GM12892 (cell line): ENCODE data around the gene VASP.

ENCODE experiments used
- DNase-seq: peaks from one replicate; pipeline ENCODE4 v3.0.0; 2011; ENCODE audit not compliant: insufficient read length
- FAIRE-seq: peaks from 2 replicates; lab custom pipeline; 2011; peaks lifted over from hg19 to GRCh38; lab: Jason Lieb, UNC
- POLR2A ChIP-seq: IDR thresholded peaks from 2 replicates; pipeline ENCODE4 v1.6.1; 2011; ENCODE audit warnings: low read depth, low read length, control low read depth
- POLR2AphosphoS5 ChIP-seq: IDR thresholded peaks from 2 replicates; pipeline ENCODE4 v1.6.1; 2011; ENCODE audit warnings: low read depth, low read length, control low read depth
- TAF1 ChIP-seq: IDR thresholded peaks from 2 replicates; pipeline ENCODE4 v1.6.1; 2011; ENCODE audit warnings: low read depth, mild to moderate bottlenecking, control low read depth, low read length, borderline replicate concordance

The VASP gene

GRCh38 chr19:45574526-45574925 is 67.2 kb downstream of the VASP start:
- DNase-seq (no peak), FAIRE-seq (no peak)
- TF ChIP-seq POLR2AphosphoS5 (no peak), TAF1 (no peak), POLR2A (no peak)

- peak; percentile 54 for FAIRE-seq
- TF ChIP-seq POLR2AphosphoS5 (no peak), TAF1 (no peak), POLR2A (no peak)
- DNase-seq, result no peak
Measured at GRCh38 chr19:45575216-45575615, 67.9 kb downstream of the VASP start.
